Fibroblast of villous mesenchyme (primary cell): ENCODE data around the gene BPTF. TPM values are rescaled to one million over a fixed set of nuclear protein-coding genes. Genes with fewer than 3 reads are reported as not detected.
A peak's percentile ranks its signal among the peaks of the same experiment; 100 is the strongest.
"Not testable (repeated sequence)": the region's sequence is repeated elsewhere in the genome, so short reads cannot be mapped to it uniquely, and the experiment has no call there.

Experiments used
- DNase-seq: peaks from one replicate; pipeline ENCODE4 v3.0.0-alpha.2; 2010; ENCODE audit warnings: low read depth
- H3K4me3 ChIP-seq: 2 replicates; pipeline ENCODE4 v1.5.1; 2011; ENCODE audit warnings: low read depth, mild to moderate bottlenecking, low read length
- CTCF ChIP-seq: IDR thresholded peaks from 2 replicates; pipeline ENCODE4 v1.5.1; 2012; ENCODE audit warnings: low read depth, mild to moderate bottlenecking, low read length; ENCODE audit not compliant: insufficient read depth
- total RNA-seq: library from RNA; depleted of rRNA; stranded (reverse); fragments of >200 nt; gene quantifications from 2 replicates; pipeline ENCODE4 v1.2.3, GENCODE V29; 2012

Gene BPTF
- total RNA-seq, 1 donor = 56.1 TPM

DNA sequence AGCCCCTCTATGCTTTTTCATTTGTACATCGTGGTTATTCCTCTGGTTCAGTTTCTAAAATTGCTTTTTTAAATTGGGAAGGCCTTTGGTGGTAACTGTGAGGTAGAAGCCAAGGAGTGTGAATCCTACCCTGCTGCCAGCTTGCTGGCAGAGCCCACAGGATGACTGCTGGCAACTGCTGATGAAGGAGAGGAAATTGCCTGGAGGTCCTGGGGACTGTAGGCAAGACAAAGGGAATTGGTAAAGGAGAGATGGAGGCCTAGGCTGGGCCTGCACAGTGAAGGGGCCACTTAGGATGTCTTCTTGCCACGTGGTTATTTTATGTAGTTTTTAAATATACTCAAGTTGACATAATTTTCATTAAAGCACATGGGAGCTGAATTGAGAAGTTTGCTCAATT lies 155.2 kb downstream of the BPTF start:
- no peak for TF ChIP-seq CTCF
- no peak overlapping the region for H3K4me3 ChIP-seq
- no peak for DNase-seq

DNA sequence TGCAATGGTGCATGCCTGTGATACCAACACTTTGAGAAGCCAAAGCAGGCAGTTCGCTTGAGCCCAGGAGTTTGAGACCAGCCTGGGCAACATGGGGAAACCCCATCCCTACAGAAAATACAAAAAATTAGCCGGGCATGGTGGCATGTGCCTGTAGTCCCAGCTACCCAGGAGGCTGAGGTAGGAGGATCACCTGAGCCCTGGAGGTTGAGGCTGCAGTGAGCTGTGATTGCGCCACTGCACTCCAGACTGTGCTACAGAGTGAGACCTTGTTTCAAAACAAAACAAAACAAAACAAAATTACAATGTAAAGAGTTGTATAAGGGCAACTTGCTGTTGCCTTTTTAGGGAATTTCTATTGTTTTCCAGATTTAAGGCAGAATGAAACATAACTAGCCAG lies 155.6 kb downstream of the BPTF start:
- not testable (repeated sequence) for DNase-seq, H3K4me3 ChIP-seq

- no peak overlapping the region for H3K4me3 ChIP-seq
- DNase-seq = peak; percentile 85
- TF ChIP-seq CTCF = no peak
Measured at GRCh38 chr17:67982034-67982640, 156.8 kb downstream of the BPTF start.

DNA sequence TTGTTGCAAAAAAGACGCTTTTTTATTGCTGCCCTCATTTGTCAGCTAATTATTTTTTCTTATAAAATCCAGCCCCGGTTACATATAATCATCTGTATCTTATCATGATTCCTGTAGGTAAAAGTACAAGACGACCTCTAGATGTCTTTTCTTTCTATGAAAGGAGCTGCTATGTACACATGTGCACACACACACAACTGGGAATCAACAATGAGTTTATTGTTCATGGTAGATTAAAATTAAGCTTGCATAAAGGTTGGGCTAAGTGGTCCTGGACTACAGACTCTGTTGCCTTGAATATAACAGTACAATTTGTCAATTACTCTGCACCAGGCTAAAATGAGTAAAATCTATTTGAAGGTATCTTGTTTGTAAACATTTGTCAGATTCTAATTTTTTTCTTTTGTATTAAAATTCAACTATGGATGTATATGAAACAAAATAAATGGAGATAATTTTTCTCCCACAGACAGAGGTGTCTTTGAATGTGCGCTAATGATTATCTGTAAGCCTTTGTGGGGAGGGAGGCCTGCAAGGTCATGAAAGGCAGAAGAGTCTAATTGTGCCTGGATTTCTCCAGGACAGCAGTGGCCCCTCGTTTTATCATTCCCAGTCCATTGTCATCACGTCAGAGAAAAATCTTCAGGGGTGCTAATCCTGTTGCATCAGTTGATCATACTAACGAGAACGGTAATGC lies 157.5 kb downstream of the BPTF start:
- DNase-seq = no peak
- no peak for TF ChIP-seq CTCF
- H3K4me3 ChIP-seq = no peak overlapping the region

DNA sequence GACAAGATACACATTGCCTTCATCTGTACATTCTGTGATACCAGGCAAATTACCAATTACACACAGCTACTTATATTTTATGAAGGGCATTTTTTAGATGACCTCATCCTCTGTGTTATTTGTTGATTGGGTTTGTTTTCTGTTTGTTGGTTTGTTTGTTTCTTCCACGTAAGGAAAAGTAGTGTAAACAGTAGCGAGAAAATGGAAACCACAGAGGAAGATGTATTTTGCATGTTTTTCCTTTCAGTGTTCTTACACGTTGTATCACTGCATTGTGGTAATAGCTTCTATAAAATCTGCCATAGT lies 158.0 kb downstream of the BPTF start:
- no peak for TF ChIP-seq CTCF
- no peak overlapping the region for H3K4me3 ChIP-seq
- no peak for DNase-seq

DNA sequence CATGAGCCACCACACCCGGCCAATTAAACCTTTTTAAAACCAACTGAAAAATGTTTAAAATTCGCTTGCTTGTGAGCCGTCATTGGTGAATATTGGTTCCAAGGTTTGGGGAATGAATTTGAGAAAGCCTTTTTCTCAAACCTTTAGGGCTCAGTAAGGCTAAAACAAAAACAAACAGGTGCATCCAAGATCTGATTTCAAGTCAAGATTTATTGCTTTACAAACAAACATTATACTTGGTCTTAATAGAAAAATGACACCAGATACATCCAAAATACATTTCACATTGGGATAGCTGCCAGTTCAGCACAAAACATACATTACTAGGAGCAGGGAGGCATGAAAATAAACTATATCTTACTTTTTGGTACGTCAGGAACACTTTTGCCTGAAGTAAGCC lies 165.6 kb downstream of the BPTF start:
- no peak overlapping the region for H3K4me3 ChIP-seq
- no peak for TF ChIP-seq CTCF
- no peak for DNase-seq

- DNase-seq = no peak
- H3K4me3 ChIP-seq = peak overlapping the region; percentile 78
- no peak for TF ChIP-seq CTCF
Measured at GRCh38 chr17:67992548-67993152, 167.3 kb downstream of the BPTF start.
